Measurements from ENCODE around the gene HRH2.
"Not testable (repeated sequence)": the region's sequence is repeated elsewhere in the genome, so short reads cannot be mapped to it uniquely, and the experiment has no call there.

Gene HRH2

GRCh38 chr5:175715627-175716522 lies 58.0 kb downstream of the HRH2 start:
- no peak for DNase-seq

- no peak for DNase-seq
Measured at GRCh38 chr5:175717837-175718236, 60.0 kb downstream of the HRH2 start.

- DNase-seq: peak; percentile 61
Measured at GRCh38 chr5:175718401-175719108, 60.7 kb downstream of the HRH2 start.

- DNase-seq: not testable (repeated sequence)
Measured at GRCh38 chr5:175719109-175719432, 61.2 kb downstream of the HRH2 start.

- no peak for DNase-seq
Measured at GRCh38 chr5:175724314-175725275, 66.7 kb downstream of the HRH2 start.

GRCh38 chr5:175728316-175728715 lies 70.4 kb downstream of the HRH2 start:
- no peak for DNase-seq

GRCh38 chr5:175728885-175729828 lies 71.3 kb downstream of the HRH2 start:
- DNase-seq: no peak

GRCh38 chr5:175729829-175730277 lies 72.0 kb downstream of the HRH2 start:
- DNase-seq: peak; percentile 96

GRCh38 chr5:175731172-175731571 lies 73.3 kb downstream of the HRH2 start:
- no peak for DNase-seq

- DNase-seq: no peak
Measured at GRCh38 chr5:175731756-175732465, 74.0 kb downstream of the HRH2 start.

- DNase-seq: no peak
Measured at GRCh38 chr5:175733017-175733416, 75.1 kb downstream of the HRH2 start.

- no peak for DNase-seq
Measured at GRCh38 chr5:175734016-175734415, 76.1 kb downstream of the HRH2 start.

- DNase-seq: no peak
Measured at GRCh38 chr5:175734501-175734900, 76.6 kb downstream of the HRH2 start.

- no peak for DNase-seq
Measured at GRCh38 chr5:175735701-175736100, 77.8 kb downstream of the HRH2 start.

GRCh38 chr5:175736652-175737051 lies 78.8 kb downstream of the HRH2 start:
- no peak for DNase-seq

- no peak for DNase-seq
Measured at GRCh38 chr5:175737481-175737880, 79.6 kb downstream of the HRH2 start.

GRCh38 chr5:175738126-175738525 lies 80.3 kb downstream of the HRH2 start:
- no peak for DNase-seq

GRCh38 chr5:175738602-175739133 lies 80.8 kb downstream of the HRH2 start:
- no peak for DNase-seq

- no peak for DNase-seq
Measured at GRCh38 chr5:175740014-175740413, 82.1 kb downstream of the HRH2 start.

- no peak for DNase-seq
Measured at GRCh38 chr5:175741556-175741955, 83.7 kb downstream of the HRH2 start.

Measured in activated CD4-positive, alpha-beta T cell treated with anti-CD3 and anti-CD28 coated beads, Interleukin-2, amount 50 U/mL, for 1 hour (primary cell).